GM12865 (cell line): ENCODE data around the gene STK39.

Source experiments
- DNase-seq: peaks from one replicate; pipeline ENCODE4 v3.0.0; 2010; ENCODE audit warnings: low read depth
- H3K4me3 ChIP-seq: 2 replicates; pipeline ENCODE4 v1.5.1; 2011; ENCODE audit warnings: mild to moderate bottlenecking, low read depth, low read length, control low read depth
- TF ChIP-seq, protein P1 (sequence below): IDR thresholded peaks from 2 replicates; pipeline ENCODE4 v1.5.1; 2011; ENCODE audit warnings: low read length, control low read depth, low read depth, inconsistent platforms; ENCODE audit not compliant: insufficient read depth; ENCODE audit errors: missing control alignments

STK39 gene

DNA sequence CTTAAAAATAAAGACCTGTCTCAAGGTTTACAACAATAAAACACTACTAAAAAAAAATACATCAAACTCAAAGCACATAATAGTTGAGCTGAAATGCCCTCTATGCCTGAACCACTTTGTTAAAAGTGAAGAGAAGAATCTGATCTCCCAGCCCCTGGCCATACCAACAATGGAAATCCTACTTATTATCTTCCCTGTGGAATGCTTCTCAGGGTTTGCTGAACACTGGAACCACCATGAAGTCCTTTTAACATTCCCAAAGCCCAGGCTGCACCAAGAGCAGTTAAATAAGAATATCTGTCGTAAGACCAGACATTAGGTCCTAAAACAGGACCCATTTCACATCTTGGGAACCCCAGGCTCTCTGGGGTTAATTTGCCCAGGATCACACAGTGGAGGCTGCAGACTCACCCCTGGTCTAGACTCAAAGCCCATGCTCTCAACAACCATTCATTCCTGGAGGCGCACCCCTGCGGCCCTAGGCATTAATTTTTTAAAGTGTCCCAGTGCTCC is 285.8 kb downstream of the STK39 start:
- no peak for DNase-seq
- TF ChIP-seq, protein P1, sequence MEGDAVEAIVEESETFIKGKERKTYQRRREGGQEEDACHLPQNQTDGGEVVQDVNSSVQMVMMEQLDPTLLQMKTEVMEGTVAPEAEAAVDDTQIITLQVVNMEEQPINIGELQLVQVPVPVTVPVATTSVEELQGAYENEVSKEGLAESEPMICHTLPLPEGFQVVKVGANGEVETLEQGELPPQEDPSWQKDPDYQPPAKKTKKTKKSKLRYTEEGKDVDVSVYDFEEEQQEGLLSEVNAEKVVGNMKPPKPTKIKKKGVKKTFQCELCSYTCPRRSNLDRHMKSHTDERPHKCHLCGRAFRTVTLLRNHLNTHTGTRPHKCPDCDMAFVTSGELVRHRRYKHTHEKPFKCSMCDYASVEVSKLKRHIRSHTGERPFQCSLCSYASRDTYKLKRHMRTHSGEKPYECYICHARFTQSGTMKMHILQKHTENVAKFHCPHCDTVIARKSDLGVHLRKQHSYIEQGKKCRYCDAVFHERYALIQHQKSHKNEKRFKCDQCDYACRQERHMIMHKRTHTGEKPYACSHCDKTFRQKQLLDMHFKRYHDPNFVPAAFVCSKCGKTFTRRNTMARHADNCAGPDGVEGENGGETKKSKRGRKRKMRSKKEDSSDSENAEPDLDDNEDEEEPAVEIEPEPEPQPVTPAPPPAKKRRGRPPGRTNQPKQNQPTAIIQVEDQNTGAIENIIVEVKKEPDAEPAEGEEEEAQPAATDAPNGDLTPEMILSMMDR = no peak
- no peak overlapping the region for H3K4me3 ChIP-seq

DNA sequence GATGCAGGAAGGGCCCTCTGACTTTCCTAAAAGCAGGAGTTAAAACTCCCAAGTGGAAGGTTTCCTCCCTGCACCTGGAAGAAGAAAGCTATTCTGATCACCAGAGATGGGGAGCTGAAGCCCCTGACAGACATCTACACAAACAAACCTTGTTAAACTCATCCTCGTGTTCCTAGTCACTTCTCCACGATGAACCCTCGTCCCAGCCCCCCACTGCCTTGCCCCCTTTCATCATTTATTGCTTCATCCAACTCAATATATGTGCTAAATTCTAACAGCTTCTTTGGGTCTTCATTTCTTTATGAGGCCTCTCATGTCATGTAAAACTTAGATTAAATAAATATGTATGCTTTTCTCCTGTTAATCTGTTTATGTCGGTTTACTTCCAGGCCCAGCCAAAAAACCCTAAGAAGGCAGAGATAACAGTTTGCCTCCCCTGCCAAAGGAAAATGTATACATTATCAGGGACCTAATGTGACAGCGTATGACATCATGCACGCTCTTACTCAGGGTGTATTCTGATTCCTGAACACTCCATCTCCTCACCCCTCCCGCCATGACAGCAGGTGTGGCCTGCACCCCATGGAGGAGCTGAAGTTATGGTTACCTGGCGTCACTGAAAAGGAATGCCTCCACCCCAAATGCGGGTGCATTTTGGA is 287.2 kb downstream of the STK39 start:
- TF ChIP-seq, protein P1 = no peak

DNA sequence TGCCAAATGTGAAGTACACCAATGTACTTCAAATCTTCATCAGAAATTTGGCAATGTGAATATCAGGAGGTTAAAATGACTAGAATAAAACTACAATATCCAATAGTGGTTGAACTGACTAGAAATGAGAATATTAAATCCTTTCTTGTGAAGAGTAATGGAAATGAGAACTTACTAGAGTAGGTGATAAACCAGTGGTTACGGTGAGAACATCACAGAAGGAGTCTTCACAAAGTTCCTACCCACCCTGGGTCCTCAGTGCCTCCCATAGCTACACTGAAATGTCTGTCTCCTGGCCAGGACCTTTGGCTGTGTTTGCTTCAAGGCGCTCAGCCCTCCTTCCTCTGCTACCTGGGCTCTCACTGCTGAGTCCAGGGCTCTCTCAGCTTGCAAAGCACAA is 289.7 kb downstream of the STK39 start:
- no peak overlapping the region for H3K4me3 ChIP-seq
- DNase-seq = no peak
- TF ChIP-seq, protein P1 = no peak

More for the DNA sequence above, 287.2 kb downstream of the STK39 start:
- H3K4me3 ChIP-seq = no peak overlapping the region
- no peak for DNase-seq

DNA sequence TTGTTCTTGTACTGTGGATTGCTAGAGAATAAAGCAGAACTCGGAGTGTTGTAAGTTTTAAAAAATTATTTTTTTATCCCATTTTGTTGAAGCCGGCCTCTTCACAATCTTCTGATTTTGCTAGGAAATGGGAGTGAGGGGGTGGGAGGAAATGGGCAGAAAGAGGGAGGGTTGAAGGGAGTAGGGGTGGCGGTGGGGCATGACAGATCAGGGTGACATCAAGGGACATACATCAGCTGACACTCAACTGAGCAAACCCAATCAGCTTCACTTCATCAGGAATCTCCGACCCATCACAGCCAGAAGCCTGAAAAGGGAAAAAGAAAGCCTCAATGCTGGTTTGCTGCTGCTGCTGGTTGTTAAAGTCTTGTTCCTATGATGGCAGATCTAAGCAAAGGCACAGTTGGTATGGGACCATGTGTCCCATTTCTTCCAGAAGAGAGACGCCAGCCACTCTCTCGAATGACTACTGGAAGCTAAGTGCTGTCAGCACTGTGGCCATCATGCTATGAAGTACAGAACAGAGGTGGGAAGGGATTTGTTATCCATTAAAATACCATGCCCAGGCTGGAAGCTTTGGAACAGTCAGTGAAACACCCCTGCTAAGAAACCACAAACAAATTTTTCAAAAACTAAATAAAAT is 292.0 kb downstream of the STK39 start:
- no peak overlapping the region for H3K4me3 ChIP-seq
- no peak for DNase-seq
- TF ChIP-seq, protein P1 = no peak

DNA sequence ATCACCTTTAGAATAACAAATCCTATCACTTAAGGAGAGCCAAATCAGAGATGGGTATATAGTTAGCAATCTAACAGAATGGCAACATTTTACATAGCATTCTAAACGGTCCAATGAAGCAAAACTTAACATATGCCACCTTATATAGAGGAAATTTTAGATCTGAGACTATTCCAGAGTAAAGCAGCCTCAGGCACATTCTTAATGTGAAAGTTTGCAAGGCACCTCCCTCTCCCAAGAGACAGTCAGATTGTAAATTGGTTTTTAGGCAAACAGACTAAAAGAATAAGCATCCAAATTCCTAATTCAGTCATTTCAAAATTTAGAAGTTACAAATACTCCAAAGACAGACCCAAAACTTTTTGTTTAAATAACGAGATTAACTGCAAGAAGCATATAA is 292.9 kb downstream of the STK39 start:
- no peak for DNase-seq
- no peak overlapping the region for H3K4me3 ChIP-seq
- TF ChIP-seq, protein P1 = no peak

DNA sequence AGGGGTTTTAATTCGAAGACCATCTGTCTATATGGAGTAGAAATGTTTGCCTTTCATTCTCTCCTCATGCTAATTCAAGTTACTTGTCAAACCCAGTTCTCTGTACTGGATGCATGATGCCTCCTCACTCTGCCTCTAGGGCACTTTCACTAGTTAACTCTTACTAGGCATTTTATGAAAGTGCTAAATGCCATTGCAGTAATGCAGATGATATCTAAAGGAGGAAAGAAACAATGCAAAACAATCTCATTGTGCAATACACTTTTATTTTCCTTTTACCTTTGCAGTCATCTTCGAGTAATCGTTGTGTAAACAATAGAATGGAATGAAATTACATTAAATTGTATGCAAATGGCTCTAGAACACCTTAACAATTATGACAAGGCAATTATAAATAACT is 293.6 kb downstream of the STK39 start:
- TF ChIP-seq, protein P1 = no peak
- DNase-seq = no peak
- no peak overlapping the region for H3K4me3 ChIP-seq
